Panc1 (cell line): ENCODE results near the gene UNC5B. TPM values are rescaled to one million over a fixed set of nuclear protein-coding genes. Genes with fewer than 3 reads are reported as not detected.

Experiments used
- ATAC-seq: fragments of 200-7000 bp; cut with Tn5 transposase; 2 replicates; pipeline ENCODE4 v1.9.1; 2020; ENCODE audit warnings: mild to moderate bottlenecking, moderate library complexity
- BruUV-seq: library from RNA; stranded (reverse); fragments of 400-500 nt; replicated peaks from 2 replicates; lab custom pipeline; 2021; lab: Mats Ljungman, UMichigan
- CTCF ChIA-PET: fragments of 300-600 bp; sonication (Branson Sonifier 250); formaldehyde crosslinking; loops from one replicate; lab custom pipeline; 2022; ENCODE audit warnings: antibody characterized with exemption; lab: Charles Lee
- POLR2A ChIA-PET: fragments of 300-600 bp; sonication (Branson Sonifier 250); formaldehyde crosslinking; loops from one replicate; lab custom pipeline; 2022; ENCODE audit warnings: antibody characterized with exemption; lab: Charles Lee
- DNase-seq: peaks from one replicate; pipeline ENCODE4 v3.0.0-alpha.2; 2010; ENCODE audit warnings: low read depth, low spot score
- H3K27ac ChIP-seq: 2 replicates; pipeline ENCODE4 v1.5.1; 2011; ENCODE audit warnings: mild to moderate bottlenecking, low read length, inconsistent platforms
- H3K27me3 ChIP-seq: fragments of 200-500 bp; sonication (Bioruptor generic); 2 replicates; pipeline ENCODE4 v1.6.0; 2014; ENCODE audit warnings: low read length, inconsistent platforms; ENCODE audit not compliant: control insufficient read depth, insufficient read depth
- H3K36me3 ChIP-seq: fragments of 200-500 bp; sonication (Bioruptor generic); 2 replicates; pipeline ENCODE4 v1.5.1; 2014; ENCODE audit warnings: inconsistent platforms, mild to moderate bottlenecking, low read length, moderate library complexity; ENCODE audit not compliant: control insufficient read depth, insufficient read depth
- H3K4me1 ChIP-seq: 2 replicates; pipeline ENCODE4 v1.5.1; 2011; ENCODE audit warnings: inconsistent platforms, mild to moderate bottlenecking, low read length, moderate library complexity; ENCODE audit not compliant: control insufficient read depth, insufficient read depth
- H3K4me3 ChIP-seq, 2 experiments: 2 replicates each; pipeline ENCODE4 v1.5.1; 2011 to 2012; ENCODE audit warnings: low read depth in 2 of 2, low read length in 2 of 2, mild to moderate bottlenecking in 2 of 2, inconsistent platforms in 1 of 2, moderate library complexity in 1 of 2
- H3K9me3 ChIP-seq: fragments of 200-500 bp; sonication (Bioruptor generic); 2 replicates; pipeline ENCODE4 v1.5.1; 2014; ENCODE audit warnings: low read depth, mild to moderate bottlenecking, inconsistent platforms, low read length, moderate library complexity; ENCODE audit not compliant: control insufficient read depth, insufficient read depth
- POLR2AphosphoS5 ChIP-seq: IDR thresholded peaks from 2 replicates; pipeline ENCODE4 v1.6.1; 2012; ENCODE audit warnings: mild to moderate bottlenecking, low read depth, low read length, moderate library complexity
- SIN3A ChIP-seq: IDR thresholded peaks from 2 replicates; pipeline ENCODE4 v1.6.1; 2012; ENCODE audit warnings: low read depth, mild to moderate bottlenecking, low read length, moderate library complexity, borderline replicate concordance; ENCODE audit not compliant: insufficient read depth
- TCF7L2 ChIP-seq: IDR thresholded peaks from 2 replicates; pipeline ENCODE4 v1.6.1; 2011; ENCODE audit warnings: mild to moderate bottlenecking, low read depth, low read length, inconsistent platforms
- in situ Hi-C: cut with HindIII; loops from 2 replicates; pipeline ENCODE4 v1.10.0; 2016; ENCODE audit warnings: low sequenced_read_pairs, low pct_unique_long_range_greater_than_20kb
- intact Hi-C: fragments of 100-400 bp; cut with micrococcal nuclease; formaldehyde crosslinking; loops from one replicate; pipeline ENCODE4 v1.10.0; 2022; ENCODE audit not compliant: unreplicated experiment
- total RNA-seq: library from RNA; stranded (reverse); gene quantifications from one replicate; pipeline ENCODE4 v1.2.1, GENCODE V29; 2021; ENCODE audit not compliant: unreplicated experiment
- TF ChIP-seq, protein P1 (sequence below), 2 experiments: IDR thresholded peaks; 2 replicates each; pipeline ENCODE4 v1.6.1; 2011 to 2012; ENCODE audit warnings: low read depth in 2 of 2, control low read depth in 1 of 2, low read length in 1 of 2, mild to moderate bottlenecking in 1 of 2, moderate library complexity in 1 of 2; ENCODE audit not compliant: insufficient read depth in 1 of 2
- TF ChIP-seq, protein P2 (sequence below): fragments of 450-650 bp; IDR thresholded peaks from 2 replicates; pipeline ENCODE4 v1.5.1; 2017; ENCODE audit warnings: mild to moderate bottlenecking

Gene UNC5B
- total RNA-seq, 1 experiment from 2014 or later = 1.1 TPM

DNA sequence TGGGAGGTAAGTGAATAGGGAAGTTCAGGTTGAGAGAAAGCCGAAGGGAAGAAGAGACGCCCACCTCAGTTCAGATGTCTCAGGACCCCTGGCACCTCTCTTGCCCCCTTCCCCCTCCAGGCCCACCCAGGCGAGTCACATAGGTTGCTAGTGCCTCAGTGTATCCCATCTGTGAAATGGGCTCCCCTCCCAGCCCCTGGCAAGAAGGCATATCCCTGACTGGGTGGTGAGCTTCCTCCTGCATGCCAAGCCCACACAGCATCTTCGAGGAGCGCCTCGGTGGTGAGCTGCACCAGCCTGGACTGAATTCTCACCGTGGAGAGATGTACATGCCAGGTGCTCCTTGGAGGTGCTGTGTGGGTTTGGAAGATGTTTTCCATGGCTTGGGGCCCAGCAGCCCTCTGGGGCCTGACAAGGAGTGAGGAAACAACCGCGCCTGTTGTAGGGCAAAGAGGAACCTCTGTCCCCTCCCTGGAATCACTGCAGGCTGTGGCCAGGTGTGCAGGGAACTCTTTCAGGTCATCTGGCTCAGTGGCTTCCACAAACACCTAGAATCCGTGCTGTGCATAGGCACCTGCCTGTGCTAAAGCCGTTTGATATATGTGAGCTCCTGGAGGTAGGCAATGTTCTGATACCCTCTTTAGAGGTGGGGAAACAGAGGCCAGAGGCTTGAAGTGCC lies 45.1 kb downstream of the UNC5B start:
- in situ Hi-C loops (no loop called here), intact Hi-C loops (no loop called here)
- H3K36me3 ChIP-seq = no peaks in the 10 kb centered on the region
- H3K27ac ChIP-seq = no peak overlapping the region
- no peak overlapping the region for H3K4me3 ChIP-seq
- no peaks in the 10 kb centered on the region for H3K27me3 ChIP-seq
- BruUV-seq = no TSS peak
- ChIA-PET POLR2A (no interaction called here), CTCF (no interaction called here)
- ATAC-seq (no peak), DNase-seq (no peak)
- H3K9me3 ChIP-seq = no peaks in the 10 kb centered on the region
- H3K4me1 ChIP-seq = peaks cover 5% of the 10 kb centered on the region; the same call in 1 of the 2 replicates
- TF ChIP-seq TCF7L2 (no peak), SIN3A (no peak), POLR2AphosphoS5 (no peak)
- TF ChIP-seq, protein P1, sequence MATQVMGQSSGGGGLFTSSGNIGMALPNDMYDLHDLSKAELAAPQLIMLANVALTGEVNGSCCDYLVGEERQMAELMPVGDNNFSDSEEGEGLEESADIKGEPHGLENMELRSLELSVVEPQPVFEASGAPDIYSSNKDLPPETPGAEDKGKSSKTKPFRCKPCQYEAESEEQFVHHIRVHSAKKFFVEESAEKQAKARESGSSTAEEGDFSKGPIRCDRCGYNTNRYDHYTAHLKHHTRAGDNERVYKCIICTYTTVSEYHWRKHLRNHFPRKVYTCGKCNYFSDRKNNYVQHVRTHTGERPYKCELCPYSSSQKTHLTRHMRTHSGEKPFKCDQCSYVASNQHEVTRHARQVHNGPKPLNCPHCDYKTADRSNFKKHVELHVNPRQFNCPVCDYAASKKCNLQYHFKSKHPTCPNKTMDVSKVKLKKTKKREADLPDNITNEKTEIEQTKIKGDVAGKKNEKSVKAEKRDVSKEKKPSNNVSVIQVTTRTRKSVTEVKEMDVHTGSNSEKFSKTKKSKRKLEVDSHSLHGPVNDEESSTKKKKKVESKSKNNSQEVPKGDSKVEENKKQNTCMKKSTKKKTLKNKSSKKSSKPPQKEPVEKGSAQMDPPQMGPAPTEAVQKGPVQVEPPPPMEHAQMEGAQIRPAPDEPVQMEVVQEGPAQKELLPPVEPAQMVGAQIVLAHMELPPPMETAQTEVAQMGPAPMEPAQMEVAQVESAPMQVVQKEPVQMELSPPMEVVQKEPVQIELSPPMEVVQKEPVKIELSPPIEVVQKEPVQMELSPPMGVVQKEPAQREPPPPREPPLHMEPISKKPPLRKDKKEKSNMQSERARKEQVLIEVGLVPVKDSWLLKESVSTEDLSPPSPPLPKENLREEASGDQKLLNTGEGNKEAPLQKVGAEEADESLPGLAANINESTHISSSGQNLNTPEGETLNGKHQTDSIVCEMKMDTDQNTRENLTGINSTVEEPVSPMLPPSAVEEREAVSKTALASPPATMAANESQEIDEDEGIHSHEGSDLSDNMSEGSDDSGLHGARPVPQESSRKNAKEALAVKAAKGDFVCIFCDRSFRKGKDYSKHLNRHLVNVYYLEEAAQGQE (IDR thresholded peaks at IDR 0.05; ENCODE audit: insufficient read depth in 1 of 2, low read depth in 2 of 2, low read length in 1 of 2) = no peak
- TF ChIP-seq, protein P2, sequence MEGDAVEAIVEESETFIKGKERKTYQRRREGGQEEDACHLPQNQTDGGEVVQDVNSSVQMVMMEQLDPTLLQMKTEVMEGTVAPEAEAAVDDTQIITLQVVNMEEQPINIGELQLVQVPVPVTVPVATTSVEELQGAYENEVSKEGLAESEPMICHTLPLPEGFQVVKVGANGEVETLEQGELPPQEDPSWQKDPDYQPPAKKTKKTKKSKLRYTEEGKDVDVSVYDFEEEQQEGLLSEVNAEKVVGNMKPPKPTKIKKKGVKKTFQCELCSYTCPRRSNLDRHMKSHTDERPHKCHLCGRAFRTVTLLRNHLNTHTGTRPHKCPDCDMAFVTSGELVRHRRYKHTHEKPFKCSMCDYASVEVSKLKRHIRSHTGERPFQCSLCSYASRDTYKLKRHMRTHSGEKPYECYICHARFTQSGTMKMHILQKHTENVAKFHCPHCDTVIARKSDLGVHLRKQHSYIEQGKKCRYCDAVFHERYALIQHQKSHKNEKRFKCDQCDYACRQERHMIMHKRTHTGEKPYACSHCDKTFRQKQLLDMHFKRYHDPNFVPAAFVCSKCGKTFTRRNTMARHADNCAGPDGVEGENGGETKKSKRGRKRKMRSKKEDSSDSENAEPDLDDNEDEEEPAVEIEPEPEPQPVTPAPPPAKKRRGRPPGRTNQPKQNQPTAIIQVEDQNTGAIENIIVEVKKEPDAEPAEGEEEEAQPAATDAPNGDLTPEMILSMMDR = no peak

DNA sequence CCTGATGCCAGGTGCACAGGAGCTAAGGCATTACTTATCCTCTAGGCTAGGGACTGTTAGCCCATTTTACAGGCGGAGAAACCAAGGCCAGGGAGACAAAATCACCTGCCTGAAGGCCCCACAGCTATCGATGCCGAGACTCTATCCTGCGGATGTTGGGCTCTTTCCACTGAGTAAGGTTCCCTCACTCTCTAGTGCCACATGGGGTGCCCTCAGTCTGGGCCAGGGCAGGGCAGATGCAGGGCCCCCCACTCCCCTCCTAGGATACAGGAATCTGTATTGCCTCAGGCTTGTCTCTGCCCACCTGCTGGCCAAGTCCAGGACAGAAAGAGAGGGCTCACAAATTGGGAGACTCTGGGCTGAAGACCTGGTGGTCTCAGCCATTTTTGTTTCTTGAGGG lies 45.7 kb downstream of the UNC5B start:
- H3K36me3 ChIP-seq = no peaks in the 10 kb centered on the region
- H3K4me1 ChIP-seq = peaks cover 5% of the 10 kb centered on the region; the same call in 1 of the 2 replicates
- no peaks in the 10 kb centered on the region for H3K9me3 ChIP-seq
- TF ChIP-seq, protein P2 = no peak
- TF ChIP-seq TCF7L2 = no peak
- TF ChIP-seq, protein P1 (IDR thresholded peaks at IDR 0.05; ENCODE audit: insufficient read depth in 1 of 2, low read depth in 2 of 2, low read length in 1 of 2) = no peak
- no peak for TF ChIP-seq SIN3A
- no peak for TF ChIP-seq POLR2AphosphoS5
- ChIA-PET POLR2A (no interaction called here), CTCF (interaction anchor here (3.4 kb wide), 1 partner anchor 12 kb away, joined by 9 read pairs; no protein-coding TSS in a partner anchor)
- intact Hi-C loops (no loop called here), in situ Hi-C loops (no loop called here)
- no peak overlapping the region for H3K4me3 ChIP-seq
- ATAC-seq (no peak), DNase-seq (no peak)
- H3K27me3 ChIP-seq = no peaks in the 10 kb centered on the region
- no TSS peak for BruUV-seq
- H3K27ac ChIP-seq = no peak overlapping the region
